HG02970 (cell line): Measurements from ENCODE around the gene GRB2.

ENCODE experiments used
- ATAC-seq: cut with Tn5 transposase; IDR thresholded peaks from one replicate; pipeline ENCODE4 v1.9.1; 2021; ENCODE audit warnings: mild to moderate bottlenecking, moderate library complexity, moderate number of reproducible peaks; ENCODE audit not compliant: unreplicated experiment, low FRiP score

The GRB2 gene

GRCh38 chr17:75416006-75416405, 10.5 kb upstream of the GRB2 start:
- ATAC-seq: no peak

- no peak for ATAC-seq
Measured at GRCh38 chr17:75414488-75414887, 9.0 kb upstream of the GRB2 start.

GRCh38 chr17:75412455-75413317, 7.2 kb upstream of the GRB2 start:
- no peak for ATAC-seq

DNA sequence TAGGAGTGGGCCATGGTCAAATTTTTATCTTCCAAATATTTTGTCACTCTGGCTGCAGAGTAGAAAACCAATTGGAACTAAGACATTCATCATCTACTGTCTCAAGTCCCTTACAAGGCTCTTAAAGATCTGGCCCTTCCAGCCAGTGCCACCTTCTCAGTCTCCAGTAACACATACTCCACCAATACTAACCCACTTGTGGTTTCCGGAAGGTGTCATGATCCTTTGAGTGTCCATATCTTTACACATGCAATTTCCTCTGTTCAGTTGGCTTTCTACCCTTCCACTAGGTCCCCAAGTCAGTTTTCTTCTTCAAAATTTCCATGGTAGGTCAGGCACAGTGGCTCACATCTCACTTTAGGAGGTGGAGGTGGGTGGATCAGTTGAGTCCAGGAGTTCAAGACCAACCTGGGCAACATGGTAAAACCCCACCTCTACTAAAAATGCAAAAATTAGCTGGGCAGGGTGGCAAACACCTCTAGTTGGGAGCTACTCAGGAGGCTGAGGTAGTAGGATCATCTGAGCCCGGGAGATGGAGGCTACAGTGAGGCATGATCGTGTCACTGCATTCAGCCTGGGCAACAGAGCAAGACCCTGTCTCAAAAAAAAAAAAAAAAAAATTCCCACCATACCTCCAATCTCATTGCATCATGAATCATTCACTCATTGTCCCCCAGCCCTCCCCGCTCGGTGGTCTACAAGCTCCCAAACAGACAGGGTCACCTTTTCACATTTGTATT, 6.0 kb upstream of the GRB2 start:
- ATAC-seq: no peak

GRCh38 chr17:75410141-75410540, 4.7 kb upstream of the GRB2 start:
- no peak for ATAC-seq

GRCh38 chr17:75407655-75408352, 2.3 kb upstream of the GRB2 start:
- no peak for ATAC-seq

GRCh38 chr17:75406222-75406615, 741 bp upstream of the GRB2 start:
- ATAC-seq: no peak

GRCh38 chr17:75404731-75405364, 630 bp downstream of the GRB2 start:
- peak; percentile 16 for ATAC-seq

DNA sequence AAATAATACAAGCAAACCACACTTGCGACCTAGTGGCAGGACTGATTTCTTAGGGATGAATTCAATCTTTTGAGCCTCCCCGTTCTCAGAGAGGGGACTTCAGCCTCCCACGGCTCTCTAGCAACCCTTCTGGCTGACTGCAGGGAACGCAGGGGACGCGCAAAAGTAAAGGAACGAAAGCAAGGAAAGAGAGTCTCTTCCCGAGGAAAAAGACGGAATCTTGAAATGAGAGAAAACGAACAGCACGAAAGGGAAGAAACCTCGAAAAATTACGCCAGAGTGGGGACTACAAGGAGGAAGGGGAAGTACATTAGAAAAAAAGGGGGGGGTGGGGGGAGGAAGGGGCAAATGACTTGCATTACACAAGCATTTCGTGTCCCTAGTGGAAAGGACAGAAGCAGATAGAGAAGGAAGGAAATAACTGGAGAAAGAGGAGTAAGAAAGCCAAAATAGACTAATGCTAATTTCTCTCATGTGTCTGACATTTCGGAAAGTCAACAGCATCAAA, 1.2 kb downstream of the GRB2 start:
- no peak for ATAC-seq

DNA sequence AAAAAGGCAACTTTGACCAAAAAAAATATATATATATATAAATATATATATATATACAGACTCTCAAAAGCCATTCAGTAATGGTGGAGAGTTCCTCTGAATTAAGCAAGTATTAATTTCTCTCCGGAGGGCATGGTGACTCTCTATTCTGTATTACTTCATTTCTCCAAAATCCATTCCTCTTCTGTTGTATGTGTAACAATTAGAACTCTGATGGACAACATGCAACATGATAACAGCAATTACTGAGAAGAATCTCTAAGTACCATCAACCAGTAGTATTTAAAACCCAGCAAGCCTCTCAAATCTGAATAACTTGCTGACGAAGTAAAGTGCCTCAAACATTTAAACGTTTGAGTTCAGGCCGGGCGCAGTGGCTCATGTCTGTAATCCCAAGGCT, 2.3 kb downstream of the GRB2 start:
- ATAC-seq: no peak

DNA sequence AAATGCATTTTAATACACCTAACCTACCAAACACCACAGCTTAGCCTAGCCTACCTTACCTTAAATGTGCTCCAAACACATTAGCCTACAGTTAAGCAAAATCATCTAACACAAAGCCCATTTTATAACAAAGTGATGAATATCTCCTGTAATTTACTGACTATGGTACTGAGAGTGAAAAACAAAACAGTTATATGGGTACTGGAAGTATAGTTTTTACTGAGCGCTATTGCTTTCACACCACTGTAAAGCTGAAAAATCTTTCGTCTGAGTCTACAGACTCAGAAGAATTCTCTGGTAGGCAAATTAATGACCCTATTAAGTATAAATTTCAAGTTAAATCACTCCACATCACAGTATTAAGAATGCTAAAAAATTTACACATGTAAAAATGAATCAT, 3.5 kb downstream of the GRB2 start:
- ATAC-seq: no peak

DNA sequence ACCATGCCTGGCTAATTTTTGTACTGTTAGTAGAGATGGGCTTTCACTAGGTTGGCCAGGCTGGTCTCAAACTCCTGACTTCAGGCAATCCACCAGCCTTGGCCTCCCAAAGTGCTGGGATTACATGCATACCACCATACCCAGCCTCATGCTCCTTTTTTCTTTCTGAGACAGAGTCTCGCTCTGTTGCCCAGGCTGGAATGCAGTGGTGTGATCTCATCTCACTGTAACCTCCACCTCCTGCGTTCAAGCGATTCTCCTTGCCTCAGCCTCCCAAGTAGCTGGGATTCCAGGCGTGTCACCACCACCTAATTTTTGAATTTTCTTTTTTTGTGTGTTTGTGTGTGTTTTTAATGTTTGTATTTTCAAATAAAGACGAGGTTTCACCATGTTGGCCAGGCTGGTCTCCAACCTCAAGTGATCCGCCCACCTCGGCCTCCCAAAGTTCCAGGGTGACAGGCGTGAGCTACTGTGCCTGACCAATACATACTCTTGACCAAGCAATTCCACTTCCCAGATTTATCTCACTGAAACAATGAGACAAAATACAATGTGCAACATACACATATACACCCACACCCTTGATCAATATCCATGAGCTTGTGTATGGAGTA, 5.0 kb downstream of the GRB2 start:
- no peak for ATAC-seq

- ATAC-seq: no peak
Measured at GRCh38 chr17:75398279-75398678, 7.2 kb downstream of the GRB2 start.

DNA sequence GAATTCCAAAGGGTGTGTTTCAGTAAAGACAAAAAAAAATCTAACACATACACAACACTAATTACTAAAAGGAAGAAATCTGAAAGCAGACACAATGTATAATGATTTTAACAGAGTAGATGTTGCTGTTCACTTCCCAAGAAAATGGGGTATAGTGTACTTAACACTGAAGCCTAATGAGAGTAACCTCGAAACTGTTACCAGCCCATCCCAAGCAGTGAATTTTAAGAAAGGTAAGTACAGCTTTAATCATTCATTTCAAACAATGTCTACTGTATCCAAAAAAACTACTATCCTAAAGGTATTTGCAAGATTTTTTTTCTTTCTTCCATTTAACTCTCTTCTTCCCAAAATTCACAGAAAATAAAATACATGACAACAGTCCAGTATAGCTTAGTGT, 8.3 kb downstream of the GRB2 start:
- ATAC-seq: no peak

DNA sequence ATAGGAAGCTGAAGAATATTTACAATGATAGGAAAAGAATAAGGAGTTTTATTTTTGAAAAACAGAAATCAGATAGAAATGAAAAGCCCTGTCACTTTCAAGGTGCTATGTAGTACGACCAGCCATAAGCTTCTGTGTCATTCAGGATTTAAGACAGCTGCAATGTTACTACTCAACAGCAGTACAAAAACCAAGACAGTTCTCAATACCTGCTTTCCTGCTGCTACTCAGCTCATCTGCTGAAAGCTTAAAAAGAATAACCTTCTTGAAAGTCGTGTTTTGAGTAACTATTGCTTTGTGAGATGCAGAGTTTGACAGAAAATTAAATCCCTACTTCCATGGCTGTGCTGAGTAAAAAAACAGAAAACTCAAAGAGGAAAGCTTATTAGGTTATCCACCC, 8.7 kb downstream of the GRB2 start:
- no peak for ATAC-seq

GRCh38 chr17:75396025-75396424, 9.5 kb downstream of the GRB2 start:
- no peak for ATAC-seq

DNA sequence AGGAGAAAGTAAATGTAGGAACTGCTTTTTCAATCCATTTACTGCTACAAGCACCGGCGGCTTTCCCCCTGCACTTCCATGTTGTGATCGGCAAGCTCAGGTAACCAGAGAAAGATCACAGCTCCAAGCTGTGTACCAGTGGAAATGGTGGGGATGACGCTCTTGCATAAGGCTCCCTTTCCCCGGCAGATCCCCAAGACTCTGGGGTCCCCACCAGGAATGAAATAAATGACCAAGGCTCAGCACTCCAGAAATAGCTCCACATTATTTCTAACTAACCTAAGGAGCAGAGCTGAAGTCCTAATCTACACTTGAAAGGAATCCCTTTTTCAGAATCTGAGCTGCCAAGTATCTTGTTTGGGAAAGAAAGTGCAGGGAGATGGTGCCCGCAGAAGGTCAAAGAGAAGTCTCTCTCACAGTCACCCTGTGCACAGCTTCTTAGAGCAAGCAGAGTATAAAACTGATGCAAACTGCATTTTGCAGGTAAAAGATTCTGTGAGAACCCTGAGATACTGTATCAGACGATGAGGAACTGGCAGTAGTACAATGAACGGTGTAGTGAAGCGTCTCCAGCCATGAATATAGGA, 11.1 kb downstream of the GRB2 start:
- peak; percentile 15 for ATAC-seq

DNA sequence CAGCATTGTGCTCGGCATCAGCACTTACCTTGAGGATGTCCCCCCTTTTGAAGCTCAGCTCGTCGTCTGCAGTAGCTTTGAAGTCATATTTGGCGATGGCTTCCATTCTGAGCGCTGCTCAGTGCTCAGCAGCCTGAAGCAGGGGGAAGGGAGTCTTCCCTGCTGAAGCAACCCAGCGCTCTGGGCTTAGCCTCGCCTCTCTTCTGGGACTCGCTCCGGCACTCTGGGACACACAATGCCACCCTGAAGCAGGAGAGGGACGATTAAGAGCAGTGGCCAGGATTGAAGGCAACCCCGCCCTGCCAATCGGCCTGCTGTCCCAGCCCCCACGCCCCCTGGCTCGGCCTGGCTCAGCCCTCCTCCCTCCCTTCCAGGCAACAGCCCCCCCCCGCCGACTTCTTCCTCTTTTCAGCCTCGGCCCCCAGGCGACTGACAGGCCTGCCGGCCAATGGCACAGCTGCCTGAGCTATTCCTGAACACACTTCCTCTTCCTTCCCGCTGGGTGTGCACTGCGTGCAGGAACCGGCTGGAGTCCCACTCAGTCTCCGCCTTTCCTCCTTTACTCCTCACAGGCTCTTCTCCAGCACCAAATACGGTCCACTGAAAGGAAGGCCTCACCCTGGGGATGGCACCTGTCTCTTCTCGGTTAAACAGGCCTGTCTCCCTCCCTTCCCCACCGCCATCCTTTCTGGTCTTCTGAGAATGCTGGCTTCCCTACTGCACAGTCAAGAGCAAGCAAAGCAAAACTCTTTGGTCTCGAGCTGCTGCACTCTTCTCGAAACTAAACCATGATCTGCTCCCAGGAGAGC, 11.8 kb downstream of the GRB2 start:
- peak; percentile 56 for ATAC-seq

DNA sequence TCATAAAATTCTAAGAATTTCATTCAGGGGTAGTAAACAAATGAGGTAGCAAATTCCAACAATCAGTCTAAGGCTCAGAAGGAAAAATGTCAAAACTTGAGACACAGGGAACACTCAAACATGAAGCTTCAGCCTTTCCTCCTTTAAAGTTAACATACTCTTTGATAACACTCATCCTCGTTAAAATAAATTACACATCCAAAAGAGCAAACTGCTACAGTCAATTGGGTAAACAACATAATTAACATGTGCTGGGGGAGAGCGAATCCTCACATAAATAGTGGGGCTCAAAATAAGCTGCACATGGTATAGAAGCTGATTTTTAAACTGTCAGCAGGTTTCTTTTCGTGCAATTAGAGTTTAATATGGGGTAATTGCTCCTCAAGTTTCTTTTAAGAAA, 12.9 kb downstream of the GRB2 start:
- ATAC-seq: no peak
